Stimulated activated CD4-positive, alpha-beta T cell treated with anti-CD3 and anti-CD28 coated beads, TNF-alpha, amount 100 ng/mL, for 48 hours (primary cell): ENCODE measurements around the gene GYG1.

Source experiments
- DNase-seq, 3 donors: peaks; one replicate each; pipeline ENCODE4 v3.0.0-alpha.2; 2020; ENCODE audit warnings: low read depth in 3 of 3

The GYG1 gene

DNA sequence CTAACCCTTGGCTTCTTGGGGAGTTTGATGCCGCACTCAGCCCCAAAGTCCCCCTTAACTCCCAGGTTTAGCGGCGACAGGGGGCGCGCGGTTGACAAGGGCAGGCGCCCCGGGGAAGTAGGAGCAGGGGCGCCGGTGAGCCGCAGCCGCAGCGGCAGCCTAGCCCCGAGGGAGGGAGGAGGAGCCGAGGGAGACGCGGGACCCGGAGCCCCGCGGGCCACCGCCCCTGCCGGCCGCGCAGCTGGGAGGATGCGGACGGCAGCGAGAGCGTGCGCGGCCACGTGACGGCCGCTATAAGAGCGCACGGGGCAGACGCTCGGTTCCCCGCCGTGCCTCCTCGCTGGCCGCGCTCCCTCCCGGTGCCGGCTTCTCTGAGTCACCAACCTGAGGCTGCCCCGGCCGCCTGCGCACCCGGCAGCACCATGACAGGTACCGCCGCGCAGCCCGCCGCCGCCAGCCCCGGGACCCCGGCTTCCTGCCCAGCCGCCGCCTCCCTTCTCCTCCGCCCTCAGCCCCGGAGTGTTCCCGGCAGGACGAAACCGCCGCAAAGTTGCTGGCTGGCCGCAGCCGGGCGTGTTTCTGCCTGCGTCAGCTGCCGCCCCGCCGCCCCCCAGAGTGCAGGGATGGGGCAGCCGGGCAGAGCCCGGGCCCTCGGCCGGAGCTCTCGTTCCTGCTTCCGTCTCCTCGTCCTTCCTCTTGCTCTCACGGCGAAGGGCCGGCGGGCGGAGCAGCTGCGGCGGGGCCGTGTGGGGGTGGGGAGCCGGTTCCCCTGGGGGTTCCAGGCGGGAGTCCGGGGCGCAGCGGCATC lies at the start of gene GYG1:
TSS of gene GYG1 (plus strand) at position 322 of the 808 bp plus-strand sequence. CDS start at position 423, 101 bp downstream.
- peak; percentile 50 to 66 (median 57) for DNase-seq

DNA sequence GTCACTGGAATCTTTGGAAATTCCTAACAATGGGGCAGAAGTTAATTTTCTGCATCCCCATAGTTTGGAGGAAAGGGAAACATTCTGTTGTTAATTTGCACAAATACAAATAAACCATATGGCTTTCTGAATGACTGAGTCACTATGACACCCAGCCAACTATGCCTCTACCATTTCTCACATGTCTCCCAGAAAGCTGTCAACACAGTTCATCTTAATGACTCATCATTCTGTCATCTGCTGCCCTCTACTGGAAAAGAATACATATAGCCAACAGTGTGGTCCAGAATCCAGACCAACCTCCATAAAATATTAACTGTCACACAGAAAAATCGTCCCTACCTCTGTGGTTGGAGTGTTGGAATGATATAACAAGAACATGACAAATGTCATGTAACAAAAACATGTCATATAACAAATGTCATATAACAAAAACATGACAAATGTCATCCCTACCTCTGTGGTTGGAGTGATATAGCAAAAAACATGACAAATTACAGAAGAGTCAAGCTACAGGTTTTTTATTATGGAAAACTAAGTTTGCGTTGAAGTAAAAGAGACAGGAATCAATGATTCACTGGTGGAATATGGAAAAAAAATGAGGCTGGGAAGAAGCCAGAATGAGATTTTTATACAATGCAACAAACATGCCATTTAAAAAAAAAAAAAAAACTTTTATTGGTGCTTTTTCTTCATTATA lies 47.7 kb upstream of the GYG1 start:
- peak in 1 of 3 donors; percentile 12 for DNase-seq

DNA sequence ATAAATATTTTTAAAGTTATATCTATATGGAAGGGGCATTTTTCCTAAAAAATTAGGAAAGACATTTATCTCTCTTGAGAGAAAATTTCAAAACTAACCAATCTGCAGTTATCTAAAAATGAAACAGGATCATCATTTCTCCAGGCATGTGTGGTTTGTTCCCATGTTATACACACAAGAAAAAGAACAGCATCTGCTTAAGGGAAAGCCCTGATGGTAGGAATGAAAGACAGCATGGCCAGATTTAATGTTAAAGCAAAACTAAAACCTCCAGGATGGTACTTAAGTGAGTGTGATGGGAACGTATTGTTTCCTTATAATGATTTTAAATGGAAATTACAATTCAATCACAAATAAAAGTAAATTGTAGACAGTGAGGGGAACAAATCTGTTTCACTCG lies 46.2 kb upstream of the GYG1 start:
- no peak for DNase-seq

DNA sequence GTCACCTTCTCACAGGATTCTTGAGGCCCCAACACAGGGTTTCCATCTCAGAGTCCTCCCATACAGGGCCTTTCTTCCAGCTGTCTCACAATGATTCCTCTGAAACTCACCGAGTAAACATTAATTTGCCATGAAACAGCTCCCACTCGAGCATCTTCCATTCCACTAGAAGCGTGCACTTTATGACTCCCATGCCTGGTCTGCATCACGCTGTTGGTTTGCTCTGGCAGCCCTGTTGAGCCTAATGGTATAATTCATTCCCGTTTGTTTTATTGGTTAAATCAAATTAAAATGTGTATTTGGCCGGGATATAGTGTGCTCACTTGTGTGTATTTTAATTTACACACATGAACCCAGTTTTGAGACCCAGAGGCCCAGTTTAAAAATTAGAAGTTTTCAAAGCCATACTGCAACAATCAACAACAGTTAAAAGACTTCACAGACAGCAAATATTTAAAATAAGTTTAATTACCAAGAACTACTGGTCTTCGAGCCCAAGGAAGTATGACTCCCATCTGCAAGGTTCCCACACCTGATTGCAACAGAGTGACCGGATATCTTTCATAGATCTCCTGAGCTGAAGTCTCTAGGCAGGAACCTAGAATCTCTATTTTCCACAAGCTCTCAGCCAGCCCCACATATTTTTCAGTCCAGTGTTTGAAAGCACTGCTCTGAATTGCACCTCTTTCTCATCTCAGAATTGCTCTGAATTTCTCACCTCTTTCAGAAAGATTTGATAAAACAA lies 42.3 kb upstream of the GYG1 start:
- DNase-seq: no peak

DNA sequence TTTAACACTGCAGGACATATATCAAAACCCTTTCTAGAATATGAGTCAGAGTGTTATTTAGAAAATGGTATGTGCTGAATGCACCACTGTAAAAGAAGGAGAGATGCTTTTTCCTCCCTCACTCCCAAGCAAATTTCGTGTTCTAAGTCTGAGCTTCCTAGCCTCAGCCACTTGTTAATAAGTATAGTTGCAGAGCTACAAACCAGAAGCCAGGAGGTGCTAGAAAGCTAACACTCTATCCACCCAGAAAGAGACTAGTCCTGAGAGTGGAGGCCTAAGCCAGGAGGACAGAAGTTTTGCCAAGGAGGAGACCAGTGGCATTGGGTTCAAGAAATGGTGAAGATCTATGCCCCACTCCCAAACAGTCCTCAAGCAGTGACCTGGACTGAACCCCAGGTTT lies 40.5 kb upstream of the GYG1 start:
- DNase-seq: no peak

DNA sequence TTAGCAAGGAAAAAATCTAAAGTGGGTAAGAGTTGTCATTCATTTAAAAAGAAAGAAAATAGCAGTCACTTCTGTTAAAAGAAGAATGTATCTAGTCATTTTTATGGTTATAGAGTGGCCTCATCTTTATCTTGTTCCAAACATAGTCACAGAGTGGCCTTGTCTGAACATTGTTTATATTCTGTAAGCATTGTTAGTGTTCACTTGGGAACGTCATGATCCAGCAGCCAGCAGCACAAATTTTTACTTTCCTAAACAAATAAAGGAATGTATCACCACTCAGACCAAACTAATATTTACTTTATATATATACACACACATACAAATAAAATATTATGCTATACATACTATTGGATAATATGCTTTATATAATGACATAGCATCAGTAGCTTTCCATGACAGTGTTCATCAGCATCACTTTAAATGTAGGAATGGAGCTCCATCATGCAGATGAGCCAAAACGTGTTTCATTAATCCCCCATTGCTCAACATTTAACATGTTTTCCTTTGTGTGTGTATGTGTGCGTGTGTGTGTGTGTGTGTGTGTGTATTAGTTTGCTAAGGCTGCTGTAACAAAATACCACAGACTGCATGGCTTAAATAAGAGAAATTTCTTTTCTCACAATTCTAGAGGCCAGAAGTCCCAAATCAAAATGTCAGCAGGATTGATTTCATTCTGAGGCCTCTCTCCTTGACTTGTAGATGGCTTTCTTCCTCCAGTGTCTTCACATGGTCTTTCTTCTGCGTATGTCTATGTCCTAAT lies 39.6 kb upstream of the GYG1 start:
- DNase-seq: no peak

DNA sequence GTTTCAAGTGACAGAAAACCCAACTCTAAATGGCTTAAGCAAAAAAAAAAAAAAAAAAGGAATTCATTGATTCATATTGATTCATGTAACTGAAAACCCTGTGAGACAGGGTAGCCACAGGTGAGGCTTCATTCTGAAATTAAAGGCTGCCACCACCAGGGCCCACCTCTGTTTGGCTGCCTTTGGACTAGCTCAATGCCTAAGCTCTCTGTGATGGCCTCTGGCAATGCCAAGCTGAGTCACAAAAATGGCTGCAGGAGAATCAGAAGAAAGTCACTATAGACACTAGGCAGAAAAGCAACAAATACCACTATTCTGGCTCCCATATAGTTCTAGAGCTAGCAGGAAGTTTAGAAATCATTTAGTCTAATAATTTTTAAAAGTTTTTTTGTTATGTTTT lies 38.2 kb upstream of the GYG1 start:
- DNase-seq: no peak

DNA sequence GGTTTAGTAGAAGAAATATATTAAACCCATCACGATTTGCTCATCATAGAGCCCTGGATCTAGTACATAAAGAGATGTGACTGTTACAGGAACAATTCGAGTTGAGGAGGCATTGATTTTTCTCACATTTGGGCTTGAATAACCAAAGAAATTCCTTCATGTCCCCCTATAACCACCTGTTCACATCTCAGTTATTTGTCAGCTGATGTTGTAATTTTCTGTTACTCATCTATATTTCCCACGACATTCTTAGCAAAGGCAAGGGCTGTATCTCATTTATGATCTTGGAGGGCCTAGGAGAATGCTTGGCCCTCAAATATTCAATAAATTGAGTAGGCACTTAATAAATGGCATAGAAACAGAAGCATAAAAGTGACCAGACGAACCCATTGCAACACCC lies 36.4 kb upstream of the GYG1 start:
- no peak for DNase-seq

DNA sequence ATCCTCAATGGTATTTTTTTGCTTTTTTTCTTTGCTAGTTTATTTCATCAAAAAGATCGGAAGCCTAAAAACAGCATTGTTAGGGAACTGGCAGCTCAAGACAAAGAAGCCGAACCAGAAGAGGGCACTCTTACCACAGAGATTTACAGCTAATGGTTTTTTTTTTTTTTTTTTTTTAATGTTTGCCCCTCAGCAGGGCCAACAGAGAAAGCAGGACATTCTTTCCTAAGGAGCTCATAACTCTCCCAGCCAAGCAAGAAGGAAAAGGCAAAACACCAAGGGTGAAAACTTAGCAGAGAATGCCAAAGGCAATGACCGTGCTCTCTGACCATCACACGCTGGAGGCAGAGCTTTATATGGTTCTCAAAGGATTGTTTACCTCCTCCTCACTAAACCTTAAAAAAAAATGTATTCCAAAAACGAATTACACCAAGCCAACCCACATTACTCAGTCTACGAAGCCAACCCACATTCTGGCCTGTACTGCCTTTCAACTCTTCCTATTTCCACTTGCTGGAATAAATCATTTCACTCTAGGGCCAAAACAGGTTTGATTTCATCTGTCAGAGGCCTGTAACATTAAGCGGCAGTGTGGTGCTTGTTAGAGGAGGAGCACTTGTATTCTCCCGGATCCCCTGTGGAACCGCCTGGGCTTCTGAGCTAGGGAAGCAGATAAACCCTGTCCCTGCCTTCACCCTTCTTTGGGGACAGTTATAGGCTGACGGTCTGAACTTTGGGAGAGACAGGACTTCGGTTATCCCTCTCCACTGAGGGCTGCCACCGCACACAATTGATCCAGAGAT lies 35.6 kb upstream of the GYG1 start:
- peak in 1 of 3 donors; percentile 24 for DNase-seq

DNA sequence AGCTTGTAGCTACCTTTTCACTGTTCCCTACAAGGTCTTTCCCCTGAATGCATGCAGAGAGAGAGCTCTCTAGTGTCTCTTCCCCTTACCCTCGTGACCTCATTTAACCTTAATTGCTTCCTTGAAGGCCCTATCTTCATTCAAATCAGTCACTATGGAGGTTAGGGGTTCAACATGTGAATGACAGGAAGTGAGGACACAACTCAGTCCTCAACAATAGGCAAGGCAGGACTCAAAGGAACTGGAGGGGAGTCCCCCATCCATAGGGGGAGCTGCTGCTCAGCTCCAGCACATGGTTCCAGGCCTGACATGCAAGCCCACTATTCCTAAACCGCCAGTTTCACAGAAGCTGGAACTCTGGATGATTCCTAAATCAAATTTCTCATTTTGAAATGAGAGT lies 33.8 kb upstream of the GYG1 start:
- DNase-seq: no peak

DNA sequence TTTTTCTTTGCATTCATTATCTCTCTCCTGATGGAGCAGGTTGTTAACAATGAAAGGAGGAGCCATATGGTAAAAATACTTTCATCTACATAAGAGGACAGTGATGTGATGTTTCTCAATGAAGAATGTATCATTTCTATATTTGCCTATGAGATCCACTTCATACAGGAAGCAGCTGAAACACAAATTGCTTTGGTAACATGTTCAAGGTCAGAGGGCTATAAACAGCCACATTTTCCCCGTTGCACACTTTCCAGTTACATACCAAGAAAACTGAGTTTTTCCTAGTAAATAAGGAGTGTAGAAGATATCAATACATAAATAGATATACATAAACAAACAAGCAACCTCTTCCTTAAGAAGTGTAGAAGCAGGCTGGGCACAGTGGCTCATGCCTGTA lies 32.6 kb upstream of the GYG1 start:
- no peak for DNase-seq

DNA sequence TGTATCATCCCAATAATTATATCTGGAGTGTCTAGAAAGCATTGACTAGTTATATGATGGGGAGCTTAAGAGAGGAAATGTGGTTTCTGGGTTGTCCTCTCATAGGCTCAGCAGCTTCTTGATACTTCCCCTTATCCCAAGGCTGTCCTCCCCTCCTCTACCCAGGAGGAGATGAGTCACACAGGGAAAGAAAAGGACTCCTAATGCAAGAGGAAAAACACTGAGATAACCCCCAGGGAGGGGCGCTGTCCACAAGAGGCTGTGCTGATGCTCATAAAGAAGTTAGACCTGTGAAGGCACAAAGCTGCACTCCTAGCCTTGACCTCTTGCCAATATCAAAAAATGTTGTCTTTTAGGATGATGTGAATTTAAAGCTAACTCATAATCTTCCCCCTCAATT lies 28.8 kb upstream of the GYG1 start:
- no peak for DNase-seq

DNA sequence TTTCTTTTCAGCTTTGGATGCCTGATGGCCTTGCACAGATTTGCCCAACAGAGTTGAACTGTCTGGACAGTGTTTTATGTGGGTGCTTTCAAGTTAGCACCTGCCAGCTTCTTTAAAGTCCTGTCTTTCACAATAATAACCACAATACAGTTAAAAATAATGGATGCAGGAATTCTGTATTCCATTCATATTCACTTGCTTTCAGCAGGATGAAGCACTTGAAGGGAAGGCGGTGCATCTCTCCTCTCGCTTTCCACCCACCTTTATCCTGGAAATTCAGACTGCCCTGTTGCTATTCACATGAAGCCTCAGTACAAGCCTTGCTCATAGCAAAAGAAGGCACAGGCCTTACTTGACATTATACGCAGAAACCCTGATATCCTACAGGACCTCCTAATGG lies 26.5 kb upstream of the GYG1 start:
- DNase-seq: no peak

DNA sequence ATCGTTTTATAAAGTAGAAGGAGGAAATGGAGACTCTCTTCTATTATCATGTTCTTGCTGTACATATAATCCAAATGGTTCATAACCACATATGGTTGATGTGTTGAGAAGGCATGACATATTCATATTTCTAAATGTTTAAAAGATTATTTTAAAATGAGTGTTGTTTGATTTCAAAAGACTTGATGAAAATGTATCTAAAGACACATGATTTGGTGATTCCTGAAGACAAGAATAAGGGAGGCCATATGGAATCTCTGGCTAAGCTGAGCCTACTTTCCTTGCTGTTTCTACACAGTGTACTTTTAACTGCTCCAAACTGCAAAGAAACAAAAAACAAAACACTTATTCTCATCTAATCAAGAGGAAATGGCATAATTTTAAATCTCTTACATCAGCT lies 23.0 kb upstream of the GYG1 start:
- DNase-seq: no peak

DNA sequence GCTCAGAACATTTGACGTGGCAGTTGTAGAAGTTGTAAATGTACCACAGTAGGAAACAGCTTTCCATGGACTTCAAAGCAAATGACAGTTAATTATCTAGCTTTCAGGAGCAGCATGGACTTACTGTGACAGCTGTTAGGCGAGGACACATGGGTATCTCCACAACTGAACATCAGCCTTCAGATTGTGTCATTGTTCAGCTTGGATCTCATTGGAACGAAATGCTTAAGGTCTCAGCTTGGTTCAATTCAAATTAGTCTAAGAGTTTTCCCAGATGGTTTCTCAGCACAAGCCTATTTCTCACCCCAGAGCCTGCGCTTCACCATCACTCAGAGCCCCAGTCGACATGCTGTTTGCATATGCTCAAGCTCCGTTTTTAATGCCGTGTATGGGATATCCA lies 21.1 kb upstream of the GYG1 start:
- DNase-seq: no peak

DNA sequence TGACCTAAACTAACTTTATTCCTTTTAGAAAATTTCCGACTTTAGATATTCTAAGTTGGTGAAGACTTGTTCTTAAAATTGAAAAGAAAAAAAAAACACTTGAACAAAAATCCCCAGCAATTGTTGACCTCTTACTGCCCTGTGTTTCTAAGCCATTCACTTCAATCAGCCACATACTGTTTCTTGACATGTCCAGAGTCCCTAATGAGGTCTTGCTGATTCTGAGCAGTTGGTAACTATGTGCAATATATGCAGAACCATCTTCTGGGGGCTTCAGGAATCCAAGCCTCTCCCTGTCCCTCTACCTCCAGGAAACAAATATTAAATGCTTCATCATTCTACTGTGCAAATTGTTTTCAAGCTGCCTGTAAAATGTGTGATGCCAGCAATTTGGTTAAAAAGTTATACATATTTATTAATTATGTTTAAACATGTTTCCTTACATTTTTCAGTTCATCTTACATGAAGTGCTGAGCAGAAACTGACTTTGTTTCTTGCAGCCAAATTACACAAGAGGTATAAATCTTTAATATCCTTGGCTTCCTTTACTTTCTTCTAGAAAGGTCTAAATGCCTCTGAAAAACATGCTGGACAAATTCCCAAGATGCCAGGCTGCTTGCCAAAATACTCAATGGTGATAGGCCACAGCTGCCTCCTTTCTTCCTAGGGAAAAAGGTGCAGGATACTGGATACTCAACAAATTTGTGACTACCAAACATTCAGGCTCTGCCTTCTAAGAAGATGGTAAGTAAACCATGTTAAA lies 19.8 kb upstream of the GYG1 start:
- no peak for DNase-seq

DNA sequence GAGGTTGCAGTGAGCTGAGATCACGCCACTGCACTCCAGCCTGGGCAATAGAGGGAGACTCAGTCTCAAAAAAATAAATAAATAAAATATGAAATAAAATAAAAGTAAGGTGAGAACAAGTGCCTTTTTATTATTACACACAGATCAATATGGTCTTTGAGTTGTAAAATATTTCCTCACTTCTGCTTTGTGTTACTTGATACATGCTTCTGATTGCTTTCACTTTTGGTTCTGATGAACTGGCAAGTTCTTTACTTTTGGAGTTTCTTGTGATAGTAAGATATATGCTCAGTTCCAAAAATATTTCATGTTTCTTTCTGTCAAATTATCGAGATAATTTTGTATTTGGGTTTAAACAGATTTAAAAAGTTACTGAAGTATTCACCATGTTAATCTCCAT lies 16.6 kb upstream of the GYG1 start:
- no peak for DNase-seq

DNA sequence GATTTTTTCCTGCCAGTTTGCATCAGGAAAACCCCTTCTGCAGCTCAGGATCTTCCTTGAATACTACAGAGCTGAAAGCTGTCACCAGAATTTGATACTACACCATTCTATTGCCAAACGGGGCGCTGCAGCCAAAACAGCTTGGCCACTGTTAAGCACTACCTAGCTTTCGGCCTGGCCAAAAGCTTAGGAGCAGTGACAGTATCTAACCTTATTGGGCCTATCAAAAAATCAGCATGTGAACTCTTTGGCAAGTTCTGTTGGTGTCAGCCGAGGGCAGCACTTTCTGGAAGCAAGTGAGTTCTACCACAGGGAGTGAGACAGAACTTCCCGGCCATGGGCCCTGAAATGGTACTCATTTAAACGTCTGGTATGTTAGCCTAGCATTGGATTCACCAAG lies 16.1 kb upstream of the GYG1 start:
- DNase-seq: no peak

DNA sequence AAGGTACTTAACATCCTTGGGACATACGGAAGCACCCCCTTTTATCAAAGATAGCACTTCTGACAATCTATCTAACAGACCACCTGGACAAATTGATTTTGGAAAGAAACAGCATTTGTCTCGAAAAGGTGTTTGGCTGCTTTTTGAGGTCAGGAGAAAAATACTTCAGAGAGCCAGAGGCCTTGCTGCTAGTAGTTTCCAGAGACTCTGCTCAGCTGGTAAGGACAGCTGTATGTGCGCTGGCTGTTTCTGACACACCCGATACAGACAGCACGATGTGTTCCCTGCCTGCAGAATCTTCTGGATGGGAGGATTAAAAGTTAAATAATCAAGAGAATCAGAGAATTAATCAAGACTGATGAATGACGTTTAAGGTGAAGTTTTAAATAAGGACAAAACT lies 15.6 kb upstream of the GYG1 start:
- no peak for DNase-seq

DNA sequence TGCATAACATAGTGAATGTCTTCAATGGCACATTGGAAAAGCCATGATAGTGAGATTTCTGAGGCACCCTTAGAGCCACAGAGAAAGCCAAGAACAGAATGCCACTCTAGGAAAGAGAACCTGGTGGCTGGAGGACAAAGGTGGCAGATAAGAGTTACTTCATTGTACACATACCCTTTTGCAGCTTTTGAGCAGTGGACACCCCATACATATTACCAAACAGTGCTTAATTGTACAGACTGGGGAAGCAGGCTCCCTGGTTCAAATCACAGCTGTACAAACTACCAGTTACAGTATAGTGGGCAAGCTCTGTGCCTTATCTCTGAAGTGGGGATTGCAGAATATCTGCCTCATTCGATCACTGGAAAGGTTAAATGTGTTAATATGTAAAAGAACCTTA lies 10.1 kb upstream of the GYG1 start:
- no peak for DNase-seq
